ENCODE data around the gene CEP83.

DNA sequence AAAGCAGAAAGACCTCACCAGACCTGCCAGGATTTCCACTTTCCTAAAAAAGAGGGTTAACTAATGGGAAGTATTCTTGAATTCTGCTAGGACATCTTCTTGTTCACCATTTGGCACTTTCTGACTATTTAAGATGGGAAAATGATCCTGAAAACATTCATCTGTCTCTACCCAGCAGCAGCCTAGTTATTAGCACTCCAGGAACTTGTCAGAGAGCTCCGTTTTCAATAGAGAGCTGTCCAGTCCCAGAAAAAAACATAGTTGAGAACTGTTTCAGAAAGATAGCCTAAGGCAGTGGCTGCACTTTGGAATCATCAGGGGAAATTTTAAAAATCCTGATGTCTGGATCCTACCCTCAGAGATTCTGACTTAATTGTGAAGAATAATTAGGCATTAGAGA lies 22.1 kb upstream of the CEP83 start:
- TF ChIP-seq, protein P1, sequence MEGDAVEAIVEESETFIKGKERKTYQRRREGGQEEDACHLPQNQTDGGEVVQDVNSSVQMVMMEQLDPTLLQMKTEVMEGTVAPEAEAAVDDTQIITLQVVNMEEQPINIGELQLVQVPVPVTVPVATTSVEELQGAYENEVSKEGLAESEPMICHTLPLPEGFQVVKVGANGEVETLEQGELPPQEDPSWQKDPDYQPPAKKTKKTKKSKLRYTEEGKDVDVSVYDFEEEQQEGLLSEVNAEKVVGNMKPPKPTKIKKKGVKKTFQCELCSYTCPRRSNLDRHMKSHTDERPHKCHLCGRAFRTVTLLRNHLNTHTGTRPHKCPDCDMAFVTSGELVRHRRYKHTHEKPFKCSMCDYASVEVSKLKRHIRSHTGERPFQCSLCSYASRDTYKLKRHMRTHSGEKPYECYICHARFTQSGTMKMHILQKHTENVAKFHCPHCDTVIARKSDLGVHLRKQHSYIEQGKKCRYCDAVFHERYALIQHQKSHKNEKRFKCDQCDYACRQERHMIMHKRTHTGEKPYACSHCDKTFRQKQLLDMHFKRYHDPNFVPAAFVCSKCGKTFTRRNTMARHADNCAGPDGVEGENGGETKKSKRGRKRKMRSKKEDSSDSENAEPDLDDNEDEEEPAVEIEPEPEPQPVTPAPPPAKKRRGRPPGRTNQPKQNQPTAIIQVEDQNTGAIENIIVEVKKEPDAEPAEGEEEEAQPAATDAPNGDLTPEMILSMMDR (IDR thresholded peaks at IDR 0.05; ENCODE audit: insufficient read depth, low read length, poor library complexity, severe bottlenecking) = no peak
- TF ChIP-seq EZH2phosphoT487 (conservative IDR thresholded peaks at IDR 0.05; ENCODE audit: low read length) = no peak
